Activated effector memory CD4-positive, alpha-beta T cell treated with Interleukin-2 at 50 U/mL for 16 hours (primary cell): Measurements from ENCODE around the gene TMEM170B.

Experiments
- DNase-seq: peaks from one replicate; pipeline ENCODE4 v3.0.0-alpha.2; 2020

Gene TMEM170B

DNA sequence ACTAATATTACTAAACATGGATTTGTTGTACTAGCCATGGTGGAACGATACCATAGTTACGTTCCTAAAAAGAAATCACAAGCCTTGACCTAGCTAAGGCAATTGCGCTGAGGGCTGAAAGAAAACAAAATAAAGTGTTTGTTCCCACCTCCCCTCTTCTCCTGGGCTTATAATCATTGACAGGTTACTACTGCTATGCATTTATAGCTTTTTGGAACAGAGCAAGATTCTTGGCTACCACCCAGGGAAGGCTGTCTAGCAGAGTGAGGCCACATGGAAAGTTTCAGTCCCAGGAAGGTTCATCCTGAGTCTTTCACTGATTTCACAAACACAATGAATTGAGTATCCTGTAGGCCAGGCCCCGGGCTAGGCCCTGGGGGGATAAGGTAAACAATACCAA lies 84.6 kb downstream of the TMEM170B start:
- no peak for DNase-seq

DNA sequence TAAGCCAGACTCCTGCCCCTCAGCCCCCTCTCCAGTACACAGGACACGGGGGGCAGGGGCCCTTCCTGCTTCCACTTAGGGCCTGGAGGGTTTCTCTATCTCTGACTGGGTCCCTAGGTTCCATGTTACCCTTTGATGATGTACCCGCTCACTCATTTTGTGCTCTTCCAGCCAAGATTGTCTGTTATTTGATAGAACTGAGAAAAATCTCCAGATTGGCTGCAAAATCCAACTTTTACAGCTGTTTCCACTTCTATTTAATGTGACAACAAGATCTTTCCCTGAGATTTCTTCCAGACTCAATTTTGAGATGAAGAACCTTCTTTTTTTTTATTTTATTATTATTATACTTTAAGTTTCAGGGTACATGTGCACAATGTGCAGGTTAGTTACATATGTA lies 85.7 kb downstream of the TMEM170B start:
- DNase-seq: no peak

- DNase-seq: no peak
These were observed 87.8 kb downstream of the TMEM170B start for GRCh38 chr6:11625302-11625701.

DNA sequence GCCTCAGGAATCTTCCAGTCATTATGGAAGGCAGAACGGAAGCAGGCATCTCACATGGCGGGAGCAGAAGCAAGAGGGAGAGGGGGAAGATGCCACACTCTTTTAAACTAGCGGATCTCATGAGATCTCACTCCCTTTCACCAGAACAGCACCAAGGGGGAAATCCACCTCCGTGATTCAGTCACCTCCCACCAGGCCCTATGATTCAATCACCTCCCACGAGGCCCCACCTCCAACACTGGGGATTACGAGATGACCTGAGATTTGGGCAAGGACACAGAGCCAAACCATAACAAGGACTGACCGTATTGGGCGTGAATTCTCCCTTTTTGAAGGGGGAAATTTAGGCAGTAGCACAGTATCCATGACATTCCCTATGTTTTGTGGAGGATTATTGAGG lies 88.8 kb downstream of the TMEM170B start:
- no peak for DNase-seq

- no peak for DNase-seq
These were observed 91.0 kb downstream of the TMEM170B start for GRCh38 chr6:11628562-11628961.

- DNase-seq: no peak
These were observed 93.5 kb downstream of the TMEM170B start for GRCh38 chr6:11631008-11631407.

DNA sequence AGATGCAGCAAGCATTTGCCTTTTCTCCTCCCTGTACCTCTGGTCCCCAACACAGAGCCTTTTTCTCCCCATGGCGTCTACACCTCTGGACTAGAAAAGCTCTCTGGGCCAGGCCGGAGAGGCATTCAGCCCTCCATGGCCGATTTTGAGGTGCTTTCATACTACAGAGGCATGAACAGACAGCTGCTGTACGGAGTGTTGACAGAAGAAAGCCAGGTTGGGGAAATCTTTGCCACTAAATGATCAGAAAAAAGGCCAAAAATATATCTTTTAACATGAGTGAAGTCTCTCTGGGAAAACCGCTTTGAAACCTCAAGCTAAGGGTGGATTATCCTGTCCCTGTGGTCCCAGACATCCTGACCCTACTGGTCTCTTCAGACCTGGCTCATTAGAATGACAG lies 94.0 kb downstream of the TMEM170B start:
- DNase-seq: no peak

- DNase-seq: no peak
These were observed 94.7 kb downstream of the TMEM170B start for GRCh38 chr6:11632231-11632630.

- no peak for DNase-seq
These were observed 95.4 kb downstream of the TMEM170B start for GRCh38 chr6:11632795-11633511.
